Skin of body (tissue), 3 donors: ENCODE measurements around the gene STMN3. TPM values are rescaled to one million over a fixed set of nuclear protein-coding genes. Genes with fewer than 3 reads are reported as not detected.

Source experiments
- DNase-seq: peaks from one replicate; lab custom pipeline; 2025; lab: John Stamatoyannopoulos, UW
- small RNA-seq: library from RNA; depleted of rRNA; stranded (forward); fragments of <200 nt; gene quantifications from one replicate; pipeline ENCODE3, GENCODE V24; 2014; ENCODE audit warnings: low replicate concordance
- total RNA-seq: library from RNA; depleted of rRNA; stranded (reverse); fragments of >200 nt; gene quantifications from one replicate; pipeline ENCODE4 v1.2.3, GENCODE V29; 2014

STMN3 gene
- total RNA-seq, 1 donor from 2014 or later: 21.6 TPM

DNA sequence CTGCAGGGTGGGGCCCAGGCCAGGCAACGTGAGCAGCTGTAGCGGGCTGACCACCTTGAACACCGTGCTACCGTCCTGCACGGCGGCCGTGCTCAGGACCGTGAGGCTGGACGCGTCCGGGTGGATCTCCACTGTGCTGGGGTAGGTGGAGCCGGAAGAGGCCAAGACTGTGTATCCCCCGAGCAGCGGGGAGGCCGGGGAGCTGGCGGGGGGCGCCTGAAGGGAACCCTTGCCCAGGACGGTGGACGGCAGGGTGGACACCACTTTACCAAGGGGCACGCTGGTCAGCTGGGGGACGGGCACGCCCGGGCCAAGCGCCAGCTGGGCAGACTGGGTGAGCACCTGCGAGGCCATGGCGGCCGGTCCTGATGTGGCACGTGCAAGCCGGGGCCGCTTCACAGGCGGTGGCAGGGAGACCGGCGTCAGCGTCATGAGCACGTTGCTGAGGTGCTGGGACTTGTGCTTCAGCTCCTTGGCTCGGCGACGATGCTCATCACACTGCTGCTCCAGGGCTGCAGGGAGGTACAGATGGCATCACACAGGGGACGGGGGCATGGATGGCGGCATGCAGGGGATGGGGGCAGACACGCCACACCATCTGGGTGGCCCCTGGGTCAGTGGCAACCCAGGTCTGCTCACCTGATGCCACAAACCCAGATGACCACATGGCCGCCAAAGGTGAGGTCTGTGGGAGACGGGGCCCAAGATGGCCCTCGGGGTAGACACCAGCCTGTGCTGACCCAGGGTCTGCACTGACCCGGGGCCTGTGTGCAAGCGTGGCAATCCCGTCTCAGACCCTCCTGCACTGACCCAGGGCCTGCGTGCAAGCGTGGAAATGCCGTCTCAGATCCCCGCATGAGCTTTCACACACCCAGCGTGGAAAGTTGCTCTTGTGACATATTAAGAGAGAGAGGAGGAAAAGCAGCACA, 62.7 kb downstream of the STMN3 start:
- no peak for DNase-seq

Small RNA genes within 50 kb of the gene (small RNA-seq; reads per million reads assigned to genes)
- gene TNFRSF6B: not detected

Other genes with a start within 250 kb of the STMN3 start
- gene KCNQ2, start 180.8 kb downstream of the STMN3 start, total RNA-seq: 1.2 TPM
- gene EEF1A2, start 154.3 kb downstream of the STMN3 start, total RNA-seq: 38.5 TPM
- 30.8 TPM for gene PPDPF, start 132.7 kb downstream of the STMN3 start, total RNA-seq
- 3.8 TPM for gene PTK6, start 116.0 kb downstream of the STMN3 start, total RNA-seq
- 1.1 TPM for gene SRMS, start 105.7 kb downstream of the STMN3 start, total RNA-seq
- gene FNDC11, start 99.3 kb downstream of the STMN3 start, total RNA-seq: 0.59 TPM
- gene HELZ2, start 79.2 kb downstream of the STMN3 start, total RNA-seq: 19.8 TPM
- gene GMEB2, start 26.3 kb downstream of the STMN3 start, total RNA-seq: 6.4 TPM
- 13.3 TPM for gene RTEL1, start 4.9 kb upstream of the STMN3 start, total RNA-seq
- 3.4 TPM for gene TNFRSF6B, start 43.2 kb upstream of the STMN3 start, total RNA-seq
- 16.3 TPM for gene ARFRP1, start 54.6 kb upstream of the STMN3 start, total RNA-seq
- gene ZGPAT, start 54.6 kb upstream of the STMN3 start, total RNA-seq: 9.8 TPM
- 3.7 TPM for gene LIME1, start 83.2 kb upstream of the STMN3 start, total RNA-seq
- 21.5 TPM for gene SLC2A4RG, start 86.4 kb upstream of the STMN3 start, total RNA-seq
- gene ZBTB46, start 177.8 kb upstream of the STMN3 start, total RNA-seq: 8.3 TPM
- gene ABHD16B, start 208.1 kb upstream of the STMN3 start, total RNA-seq: not detected
- 39.3 TPM for gene TPD52L2, start 211.8 kb upstream of the STMN3 start, total RNA-seq
- 20.9 TPM for gene DNAJC5, start 241.7 kb upstream of the STMN3 start, total RNA-seq